HG03045 (cell line): Measurements from ENCODE around the gene ADORA1.

Experiments used
- ATAC-seq: cut with Tn5 transposase; IDR thresholded peaks from one replicate; pipeline ENCODE4 v1.9.1; 2021; ENCODE audit warnings: mild to moderate bottlenecking, moderate library complexity; ENCODE audit not compliant: unreplicated experiment

Gene ADORA1

DNA sequence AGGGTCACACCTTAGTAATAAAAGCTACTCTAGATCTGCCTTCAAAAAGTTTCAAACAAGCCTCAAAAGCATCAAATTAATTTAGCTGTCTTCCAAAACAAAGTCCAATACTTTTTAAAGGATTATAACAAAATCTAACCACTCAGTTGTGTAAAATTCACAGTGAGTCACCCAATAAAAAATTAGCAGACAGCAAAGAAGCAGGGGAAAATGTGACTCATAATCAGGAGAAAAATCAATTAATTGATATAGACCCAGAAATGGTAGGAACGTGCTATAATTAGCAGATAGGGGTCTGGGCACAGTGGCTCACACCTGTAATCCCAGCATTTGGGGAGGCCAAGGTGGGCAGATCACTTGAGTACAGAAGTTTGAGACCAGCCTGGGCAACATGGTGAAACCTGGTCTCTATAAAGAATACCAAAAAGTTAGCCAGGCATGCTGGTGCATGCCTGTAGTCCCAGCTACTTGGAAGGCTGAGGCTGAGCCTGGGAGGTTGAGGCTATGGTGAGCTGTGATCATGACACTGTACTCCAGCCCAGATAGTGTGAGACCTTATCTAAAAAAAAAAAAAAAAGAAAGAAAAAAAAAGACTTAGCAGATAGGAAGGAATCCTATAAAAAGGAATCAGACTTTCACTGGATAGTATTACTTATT is 33.6 kb upstream of the ADORA1 start:
- no peak for ATAC-seq

DNA sequence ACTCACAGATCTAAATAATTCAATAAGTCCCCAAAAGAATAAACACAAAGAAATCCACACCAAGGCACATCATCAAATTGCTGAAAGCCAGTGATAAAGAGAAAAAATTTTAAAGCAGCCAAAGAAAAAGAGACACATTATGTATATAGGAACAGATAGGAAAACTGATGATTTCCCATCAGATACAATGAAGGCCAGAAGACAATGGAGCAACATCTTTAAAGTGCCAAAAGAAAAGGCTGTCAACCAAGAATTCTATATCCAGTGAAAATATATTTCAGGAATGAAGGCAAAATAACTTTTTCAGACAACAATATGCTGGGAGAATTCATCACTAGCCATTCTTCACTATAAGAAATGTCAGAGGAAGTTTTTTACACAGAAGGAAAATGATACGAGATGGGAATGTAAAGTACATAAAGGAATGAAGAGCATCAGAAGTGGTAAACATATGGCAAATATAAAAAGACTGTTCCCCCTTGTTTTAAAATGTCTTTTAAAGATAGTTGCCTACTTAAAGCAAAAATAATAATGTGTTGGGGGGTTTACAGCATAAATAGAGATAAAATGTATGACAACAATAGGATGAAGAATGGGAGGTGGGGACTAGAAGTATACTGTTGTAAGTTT is 32.4 kb upstream of the ADORA1 start:
- no peak for ATAC-seq

DNA sequence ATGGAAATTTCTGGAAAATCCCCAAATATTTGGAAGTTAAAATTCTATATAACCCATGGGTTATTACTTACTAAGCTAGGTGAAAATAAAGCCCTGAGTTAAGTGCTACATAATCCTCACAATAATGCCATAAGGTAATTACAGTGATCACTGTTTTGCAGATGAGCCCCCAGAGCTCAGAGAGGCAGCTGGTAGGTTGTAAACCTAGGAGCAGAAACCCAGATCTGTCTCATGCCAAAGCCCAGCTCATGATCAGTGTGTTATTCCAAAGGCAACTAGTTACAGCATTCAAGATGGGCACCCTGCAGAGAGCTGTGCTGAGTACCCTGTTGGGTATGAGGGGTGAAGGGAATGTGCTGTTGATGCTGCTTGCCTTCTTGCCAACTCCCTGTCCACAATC is 31.0 kb upstream of the ADORA1 start:
- ATAC-seq: no peak

DNA sequence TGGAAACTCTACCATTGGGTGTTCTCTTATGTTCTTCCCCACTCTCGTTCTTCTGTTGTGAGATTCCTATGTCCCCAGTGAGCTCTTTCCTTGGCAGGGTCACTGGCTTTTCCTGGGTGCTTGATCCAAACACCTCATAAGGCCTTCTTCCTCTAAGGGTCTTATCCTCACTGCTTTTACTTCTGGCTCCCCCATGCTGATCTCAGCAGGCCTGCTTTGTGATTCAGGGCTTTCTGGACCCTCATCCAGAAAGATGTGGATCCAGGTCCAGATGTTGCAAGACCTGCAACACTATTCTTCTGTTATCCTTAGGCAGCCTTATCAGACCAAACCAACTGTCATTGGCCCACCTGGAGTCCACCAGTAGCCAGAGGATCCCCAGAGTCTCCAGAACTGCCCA is 30.5 kb upstream of the ADORA1 start:
- no peak for ATAC-seq

DNA sequence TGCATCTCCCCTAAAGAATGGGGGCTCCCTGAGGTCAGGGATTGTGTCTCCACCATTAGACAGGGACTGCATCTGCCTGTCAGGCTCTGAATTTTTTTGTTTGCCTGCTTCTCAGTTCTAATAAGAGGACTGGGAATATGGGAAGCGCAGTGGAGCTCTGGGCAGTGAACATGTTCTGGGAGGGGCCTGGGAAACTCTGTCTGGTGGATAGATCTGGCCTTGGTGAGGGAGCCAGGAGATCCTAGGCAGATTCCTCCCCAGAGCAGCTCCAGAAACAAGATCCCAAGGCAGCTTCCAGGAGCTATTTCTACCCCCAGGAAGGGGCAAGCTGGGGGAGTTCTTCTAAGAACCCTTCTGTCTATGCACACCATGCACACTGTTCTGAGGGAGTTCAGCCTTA is 29.1 kb upstream of the ADORA1 start:
- no peak for ATAC-seq

DNA sequence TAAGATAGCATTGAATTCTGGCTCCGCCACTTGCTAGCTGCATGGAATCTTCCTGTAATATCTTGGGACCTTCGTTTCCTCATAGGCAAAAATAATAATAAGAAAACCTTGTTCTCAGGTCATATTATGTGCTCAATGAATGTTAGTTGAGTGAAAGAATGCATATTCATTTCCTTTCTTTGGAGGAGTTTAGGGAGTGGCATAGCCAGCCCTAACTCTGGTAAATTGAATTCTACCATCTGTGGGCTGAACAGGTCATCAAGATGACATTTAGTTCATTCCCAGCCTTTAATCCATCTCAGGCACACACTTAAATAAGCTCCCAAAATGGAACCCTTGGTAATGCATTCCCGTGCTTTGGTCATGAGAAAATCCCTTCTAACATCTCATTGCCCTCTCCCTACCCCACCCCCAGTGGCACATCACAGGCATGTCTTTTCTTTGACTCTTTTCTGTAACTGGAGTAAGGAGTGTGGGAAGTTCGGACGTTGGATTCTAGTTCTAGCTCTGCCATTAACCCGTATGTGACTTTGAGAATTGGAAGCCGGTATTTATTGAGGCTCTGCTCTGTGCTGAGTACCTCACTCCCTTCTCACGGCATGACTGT is 28.5 kb upstream of the ADORA1 start:
- ATAC-seq: no peak

DNA sequence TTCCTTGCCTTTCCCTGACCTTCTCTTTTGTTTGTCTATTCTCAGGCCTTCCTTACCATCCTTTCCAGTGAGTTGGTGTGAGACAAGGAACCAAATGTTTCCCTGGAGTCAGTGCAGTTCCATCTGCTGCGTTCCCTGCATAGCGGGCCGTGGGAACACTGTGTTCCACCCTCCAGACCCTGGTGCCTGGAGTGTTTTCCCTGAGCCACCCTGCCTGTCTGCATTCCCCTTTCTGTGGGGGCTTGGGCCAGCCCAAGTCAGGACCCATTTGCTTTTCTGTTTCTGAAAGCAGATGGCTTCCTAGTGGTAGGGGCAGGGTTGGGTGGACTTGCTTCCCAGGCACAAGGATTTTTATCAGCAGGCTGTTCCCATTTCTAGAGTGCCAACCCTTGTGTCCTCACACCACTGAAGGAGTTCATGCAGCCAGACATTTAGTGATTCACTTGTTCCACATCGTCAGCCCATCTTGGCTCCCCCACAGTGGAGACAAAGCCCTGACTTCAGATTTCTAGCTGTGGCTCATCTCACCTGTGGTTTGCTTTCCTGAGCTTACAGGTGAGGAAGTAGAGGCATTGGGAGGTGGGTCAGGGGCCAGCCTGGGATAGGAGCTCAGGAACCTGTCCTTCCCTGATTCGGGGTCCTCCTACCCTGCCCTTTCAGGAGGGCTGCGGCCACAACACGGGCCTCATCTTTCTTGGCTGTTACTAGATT is 27.6 kb upstream of the ADORA1 start:
- no peak for ATAC-seq

DNA sequence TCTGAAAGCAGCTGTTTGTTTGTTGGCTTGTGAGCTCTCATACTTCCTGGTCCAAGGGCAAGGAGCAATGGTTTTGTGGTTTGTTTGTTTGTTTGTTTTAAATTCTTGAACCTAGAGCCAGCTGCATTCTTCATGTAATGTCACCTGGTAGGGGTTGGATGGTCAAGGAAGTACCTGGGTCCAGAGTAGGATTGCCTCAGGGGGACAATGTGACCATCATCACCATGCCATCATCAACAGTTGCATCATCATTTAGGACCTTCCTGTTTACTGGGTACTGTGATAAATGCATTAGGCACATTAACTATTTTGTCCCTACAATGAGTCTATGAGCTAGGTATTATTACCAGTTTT is 27.0 kb upstream of the ADORA1 start:
- no peak for ATAC-seq

DNA sequence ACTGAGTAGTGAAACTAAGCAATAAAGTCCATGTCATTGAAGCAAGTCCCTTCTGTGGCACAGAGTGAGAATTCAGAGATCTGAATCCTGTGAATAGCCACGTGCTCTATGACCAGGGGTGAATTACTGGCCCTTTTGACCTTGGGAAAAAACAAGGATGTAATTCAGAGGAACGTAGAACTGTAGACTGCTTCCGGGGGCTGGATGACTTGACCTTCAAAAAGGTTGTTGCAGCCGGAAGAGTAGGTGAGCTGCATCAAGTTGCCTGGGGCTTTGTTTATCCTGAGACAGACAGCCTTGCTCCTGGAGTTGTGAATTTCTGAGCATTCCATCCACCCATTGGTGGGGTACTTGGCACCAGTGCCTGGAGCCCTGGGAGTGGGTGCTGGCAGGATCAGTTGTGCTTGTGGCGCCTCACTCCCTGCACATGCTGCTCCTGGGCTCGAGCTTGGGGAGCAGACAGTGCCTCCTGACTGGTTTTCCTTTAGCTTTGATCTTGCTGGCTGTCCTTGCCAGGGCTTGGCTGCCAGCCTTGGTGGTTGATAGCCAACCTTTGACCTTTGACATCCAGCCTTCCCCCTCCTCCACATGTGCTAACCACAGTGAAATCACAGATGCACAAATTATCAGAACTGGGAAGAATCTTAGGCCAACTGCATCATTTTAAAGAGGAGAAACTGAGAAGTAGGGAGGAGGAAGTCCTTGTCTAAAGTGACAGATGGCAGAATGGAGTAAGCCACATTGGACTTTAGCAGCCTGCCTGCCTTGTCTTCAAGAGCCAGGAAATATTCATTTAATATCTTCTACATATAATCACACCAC is 25.5 kb upstream of the ADORA1 start:
- no peak for ATAC-seq

DNA sequence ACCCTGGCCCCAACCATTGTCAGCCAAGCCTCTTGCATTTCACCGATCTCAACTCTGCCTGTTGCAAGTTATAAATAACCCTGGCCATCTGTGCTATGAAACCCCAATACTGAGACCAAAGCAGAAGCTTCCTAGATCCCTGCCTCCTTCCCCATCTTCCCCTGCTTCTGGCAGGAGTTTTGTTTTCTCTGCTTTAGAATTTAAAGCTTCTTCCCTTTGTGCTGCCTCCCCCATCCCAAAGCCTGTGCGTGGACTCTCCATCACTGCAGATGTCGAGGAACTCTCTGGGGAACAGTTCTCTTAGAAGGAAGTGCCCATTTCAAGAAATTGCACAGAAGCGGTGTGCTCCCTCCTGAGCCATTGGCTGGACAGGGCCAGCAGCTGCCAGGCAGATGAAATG is 24.3 kb upstream of the ADORA1 start:
- ATAC-seq: no peak

DNA sequence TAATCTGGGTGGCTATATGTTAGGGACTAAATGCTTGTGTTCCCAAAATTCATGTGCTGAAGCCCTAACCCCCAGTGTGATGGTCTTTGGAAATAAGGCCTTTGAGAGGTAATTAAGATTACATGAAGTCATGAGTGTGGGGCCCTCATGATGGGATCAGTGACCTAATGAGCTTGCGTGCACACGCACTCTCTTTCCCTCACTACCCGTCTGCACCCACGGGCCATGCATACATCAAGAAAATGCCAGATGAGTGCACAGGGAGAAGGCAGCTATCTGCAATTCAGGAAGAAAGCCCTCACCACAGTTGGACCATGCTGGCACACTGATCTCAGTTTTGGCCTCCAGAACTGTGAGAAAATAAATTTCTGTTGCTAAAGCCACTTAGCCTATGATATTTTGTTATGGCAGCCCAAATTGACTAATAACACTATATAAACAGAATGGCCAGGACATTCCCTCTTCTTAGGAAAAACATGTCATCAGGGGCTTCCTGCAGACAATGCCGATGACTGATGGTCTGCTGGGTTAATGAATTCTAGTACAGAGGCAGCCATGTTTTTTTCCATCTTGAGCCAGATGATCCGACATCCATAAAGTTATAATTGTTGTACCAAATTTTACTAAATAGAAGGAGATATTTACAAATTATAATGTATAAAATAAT is 23.6 kb upstream of the ADORA1 start:
- no peak for ATAC-seq

DNA sequence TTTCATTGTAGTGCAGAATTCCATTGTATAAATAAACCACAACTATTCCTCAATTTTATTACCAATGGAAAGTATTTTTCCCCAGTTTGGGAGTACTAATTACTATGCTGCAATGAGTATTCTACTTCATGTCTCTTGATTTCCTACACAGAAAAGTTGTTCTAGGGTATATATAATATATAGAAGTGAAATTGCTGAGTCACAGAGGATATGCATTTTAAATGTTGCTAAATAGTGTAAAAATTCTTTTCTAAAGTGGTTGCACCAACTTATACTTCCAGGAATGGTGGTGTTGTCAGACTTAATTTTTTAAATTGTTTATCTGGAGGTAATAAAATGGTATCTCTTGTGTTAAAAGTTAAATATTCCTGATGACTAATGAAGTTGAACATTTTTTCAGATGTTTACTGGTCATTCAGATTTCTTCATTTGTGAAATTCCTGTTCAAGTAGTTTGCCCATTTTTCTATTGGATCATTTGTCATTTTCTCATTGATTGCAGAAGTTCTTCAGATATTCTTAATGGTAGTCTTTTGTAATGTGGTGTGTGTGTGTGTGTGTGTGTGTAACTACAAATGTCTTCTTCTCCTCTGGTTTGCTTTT is 22.6 kb upstream of the ADORA1 start:
- no peak for ATAC-seq

DNA sequence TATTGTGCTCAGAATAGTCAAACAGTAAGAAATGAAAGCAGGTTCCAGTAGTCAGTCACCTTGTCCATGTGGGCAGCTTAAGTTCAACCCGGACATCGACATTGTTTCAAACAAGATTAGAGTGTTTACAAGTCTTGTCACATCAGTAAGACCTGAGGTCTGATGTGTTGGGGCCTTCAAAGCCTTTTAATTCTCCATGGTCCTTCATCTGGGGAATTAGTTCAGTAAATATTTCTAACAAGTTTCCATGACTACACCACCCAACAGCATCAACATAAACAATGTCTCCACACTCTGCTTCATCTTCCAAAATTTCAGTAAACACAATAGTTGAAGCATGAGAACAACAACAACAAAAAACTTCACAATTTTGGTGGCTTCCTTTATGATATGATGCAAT is 15.1 kb upstream of the ADORA1 start:
- ATAC-seq: no peak

DNA sequence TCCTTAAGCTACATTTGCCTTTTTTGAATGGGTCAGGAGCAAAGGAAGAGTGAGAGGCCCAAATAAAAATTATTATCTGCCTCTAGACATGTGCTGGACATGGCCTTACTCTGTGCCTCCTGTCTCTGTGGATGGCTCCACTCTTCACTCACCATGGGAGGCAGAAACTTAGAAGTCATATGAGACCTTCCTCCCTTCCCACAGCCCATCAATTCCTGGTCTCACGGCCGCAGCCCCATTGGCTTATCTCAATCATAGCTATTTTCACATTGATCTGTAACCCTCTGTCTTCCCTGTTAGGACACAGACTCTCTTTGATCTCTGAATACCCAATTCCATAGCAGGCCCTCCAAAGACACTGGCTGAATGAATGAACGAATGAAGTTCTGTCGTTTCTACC is 14.2 kb upstream of the ADORA1 start:
- ATAC-seq: no peak

DNA sequence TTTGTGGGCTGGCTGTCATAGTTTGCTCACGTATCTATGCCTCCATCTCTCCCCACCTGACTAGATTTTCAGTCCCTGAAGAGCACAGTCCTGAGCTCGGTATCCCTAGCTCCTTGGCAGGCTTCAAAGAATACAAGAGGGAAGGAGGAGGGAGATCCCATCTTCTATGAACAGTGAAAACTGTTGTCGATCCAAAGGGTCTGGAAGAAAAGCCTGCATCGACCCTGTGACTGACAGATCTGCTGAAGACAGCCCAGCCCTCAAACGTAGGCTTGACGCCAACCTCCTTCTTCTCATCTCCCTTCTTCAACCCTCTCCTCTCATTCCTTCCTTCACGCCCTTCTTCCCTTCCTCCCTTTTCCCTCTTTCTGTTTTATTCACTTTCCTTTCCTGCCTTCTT is 13.3 kb upstream of the ADORA1 start:
- ATAC-seq: no peak

DNA sequence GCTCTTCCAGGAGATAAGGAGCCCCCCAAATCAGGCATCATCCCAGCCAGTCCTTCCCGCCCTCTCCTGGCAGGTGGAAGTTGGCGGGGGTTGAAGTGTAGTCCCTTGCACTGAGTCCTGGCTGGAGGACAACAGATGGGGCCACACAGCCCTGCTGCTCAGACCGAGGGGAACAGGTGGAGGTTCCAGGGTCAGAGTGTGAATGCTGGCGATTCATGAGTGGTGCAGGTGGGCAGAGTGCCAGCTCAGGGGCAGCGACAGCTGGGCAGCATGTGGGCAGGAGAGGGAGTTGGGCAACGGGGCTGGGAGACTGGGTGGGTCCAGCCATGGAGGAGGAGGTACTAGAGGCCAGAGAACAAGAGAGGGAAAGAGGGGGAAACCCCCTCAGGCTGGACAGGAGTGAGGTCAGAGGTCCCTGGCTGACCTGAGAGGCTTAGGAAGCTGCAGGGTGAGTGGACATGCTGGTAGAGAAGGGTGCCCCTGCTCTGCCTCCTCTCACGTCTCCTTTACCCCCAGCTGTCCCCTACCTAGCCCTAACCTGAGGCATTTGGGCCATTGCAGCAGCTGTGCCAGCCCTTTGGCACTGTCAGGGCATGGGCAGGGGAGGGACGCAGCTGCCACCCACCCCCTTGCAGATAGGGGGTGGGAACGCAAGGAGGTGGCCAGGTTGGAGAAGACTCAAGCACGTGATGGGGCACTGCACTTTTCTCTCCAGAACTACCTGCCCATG is 11.3 kb upstream of the ADORA1 start:
- no peak for ATAC-seq

DNA sequence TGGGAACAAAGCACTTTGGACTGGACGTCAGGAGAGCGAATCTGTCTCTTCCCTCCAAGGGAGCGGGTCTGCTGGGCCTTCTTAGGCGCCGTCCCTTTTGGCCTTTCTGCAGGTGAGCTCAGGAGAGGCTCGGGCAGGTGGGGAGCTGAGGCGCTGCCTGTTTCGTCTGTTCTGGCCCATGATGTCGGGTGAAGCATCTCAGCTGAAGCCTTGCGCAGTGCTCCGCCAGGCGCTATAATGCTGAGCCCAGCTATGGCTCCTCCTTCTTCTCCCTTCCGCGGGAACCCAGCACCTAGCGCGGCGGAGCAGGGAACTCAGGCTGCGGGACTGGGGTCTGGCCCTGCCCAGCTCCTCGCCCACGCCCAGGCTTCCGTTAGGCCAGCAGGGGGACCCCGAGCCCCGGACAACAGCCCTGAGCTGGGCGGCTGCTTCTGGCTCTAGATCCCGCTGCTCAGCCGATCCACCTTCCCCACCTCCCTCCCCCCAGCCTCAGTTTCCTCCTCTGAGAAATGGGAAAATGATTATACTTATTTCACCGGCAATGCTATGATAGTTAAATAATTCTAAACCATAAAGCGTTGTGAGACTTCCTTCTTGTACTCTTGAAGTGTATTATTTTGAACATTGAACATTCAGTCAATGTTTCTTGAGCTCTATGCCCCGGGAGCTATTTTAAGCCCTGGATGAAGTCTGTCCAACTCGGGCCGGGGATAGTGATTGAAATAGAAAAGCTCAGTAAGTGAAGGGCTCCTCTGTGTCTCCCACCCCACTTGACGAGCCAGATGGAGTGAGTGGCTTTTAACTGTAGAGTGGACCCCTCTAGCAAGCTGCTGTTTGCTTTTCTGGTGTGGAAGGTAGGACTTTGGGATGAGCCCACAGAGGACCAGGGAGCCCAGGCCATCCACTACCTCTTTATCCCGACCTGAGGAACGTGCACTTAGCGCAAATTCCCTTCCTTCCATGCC is 9.6 kb upstream of the ADORA1 start:
- ATAC-seq: no peak

DNA sequence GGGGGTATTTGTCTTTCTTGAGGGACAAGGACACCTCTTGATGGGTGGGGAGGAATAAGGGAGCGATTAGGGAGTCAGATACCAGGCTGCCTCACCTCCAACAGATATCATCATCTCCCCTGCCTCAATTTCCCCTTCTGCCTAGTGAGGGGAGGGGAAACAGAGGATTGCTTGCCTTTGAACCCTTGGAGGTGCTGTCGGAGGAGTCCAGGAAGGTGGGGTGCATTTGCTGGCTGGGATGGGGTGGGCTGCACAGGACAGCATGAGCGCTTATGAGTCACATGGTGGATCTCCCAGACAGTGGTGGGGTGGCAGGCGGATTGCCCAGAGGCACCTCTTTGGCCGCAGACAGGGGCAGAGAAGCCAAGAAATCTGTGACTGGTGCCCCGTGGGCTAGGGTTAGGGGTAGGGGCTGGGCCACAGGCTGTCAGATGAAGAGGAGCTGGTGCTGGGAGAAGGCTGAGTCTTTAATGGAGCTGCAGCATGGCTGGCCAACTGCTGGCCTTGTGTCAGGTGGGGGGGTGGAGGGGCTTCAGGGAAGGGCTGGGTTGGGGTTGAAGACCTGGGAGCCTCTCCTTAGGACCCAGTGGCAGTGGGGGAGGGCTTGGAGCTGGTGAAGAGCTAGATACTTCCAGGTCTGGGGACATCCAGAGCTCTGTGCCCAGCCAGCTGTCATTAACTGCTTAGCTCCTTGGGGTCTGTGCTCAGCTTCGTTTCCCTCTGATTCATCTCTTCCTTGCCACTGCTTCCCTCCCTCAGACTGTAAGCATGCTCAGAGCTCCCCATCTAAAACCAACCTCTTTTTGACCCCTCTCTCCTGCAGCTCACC is 7.0 kb upstream of the ADORA1 start:
- ATAC-seq: no peak
